ENCODE results near the gene RTN4RL1.

DNA sequence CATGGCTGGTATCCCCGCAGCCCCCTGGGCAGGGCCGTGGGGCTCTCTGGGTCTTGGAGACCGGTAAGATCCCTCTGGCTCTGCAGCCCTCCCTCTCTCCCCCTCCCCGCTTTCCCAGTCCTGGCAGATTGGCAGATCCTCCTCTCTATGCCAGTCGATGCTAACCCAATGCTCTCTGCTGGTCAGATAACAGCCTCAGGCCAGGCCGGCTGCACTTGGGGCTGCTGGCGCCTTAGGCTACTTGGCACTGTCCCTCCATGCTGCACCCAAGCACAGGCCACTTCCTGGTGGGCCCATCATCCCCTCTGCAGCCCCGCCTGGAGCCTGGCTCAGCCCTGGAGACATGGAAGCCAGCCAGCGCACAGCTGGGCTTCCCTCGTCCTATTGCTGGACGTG is 81.7 kb downstream of the RTN4RL1 start:
- TF ChIP-seq, protein P1, sequence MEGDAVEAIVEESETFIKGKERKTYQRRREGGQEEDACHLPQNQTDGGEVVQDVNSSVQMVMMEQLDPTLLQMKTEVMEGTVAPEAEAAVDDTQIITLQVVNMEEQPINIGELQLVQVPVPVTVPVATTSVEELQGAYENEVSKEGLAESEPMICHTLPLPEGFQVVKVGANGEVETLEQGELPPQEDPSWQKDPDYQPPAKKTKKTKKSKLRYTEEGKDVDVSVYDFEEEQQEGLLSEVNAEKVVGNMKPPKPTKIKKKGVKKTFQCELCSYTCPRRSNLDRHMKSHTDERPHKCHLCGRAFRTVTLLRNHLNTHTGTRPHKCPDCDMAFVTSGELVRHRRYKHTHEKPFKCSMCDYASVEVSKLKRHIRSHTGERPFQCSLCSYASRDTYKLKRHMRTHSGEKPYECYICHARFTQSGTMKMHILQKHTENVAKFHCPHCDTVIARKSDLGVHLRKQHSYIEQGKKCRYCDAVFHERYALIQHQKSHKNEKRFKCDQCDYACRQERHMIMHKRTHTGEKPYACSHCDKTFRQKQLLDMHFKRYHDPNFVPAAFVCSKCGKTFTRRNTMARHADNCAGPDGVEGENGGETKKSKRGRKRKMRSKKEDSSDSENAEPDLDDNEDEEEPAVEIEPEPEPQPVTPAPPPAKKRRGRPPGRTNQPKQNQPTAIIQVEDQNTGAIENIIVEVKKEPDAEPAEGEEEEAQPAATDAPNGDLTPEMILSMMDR (IDR thresholded peaks at IDR 0.05) = no peak
- TF ChIP-seq POLR2A (IDR thresholded peaks at IDR 0.05; ENCODE audit: low read depth) (no peak), EP300 (IDR thresholded peaks at IDR 0.05) (no peak), POLR2AphosphoS5 (IDR thresholded peaks at IDR 0.05) (no peak)

Measured in esophagus muscularis mucosa (tissue), 4 donors.